HepG2 (cell line): ENCODE data around the gene UTP15. TPM values are rescaled to one million over a fixed set of nuclear protein-coding genes. Genes with fewer than 3 reads are reported as not detected.

Source experiments
- ATAC-seq: fragments of 200-7000 bp; cut with Tn5 transposase; 3 replicates; pipeline ENCODE4 v1.9.1; 2020; ENCODE audit warnings: mild to moderate bottlenecking, moderate library complexity
- BruUV-seq: library from RNA; stranded (reverse); fragments of 400-500 nt; replicated peaks from 2 replicates; lab custom pipeline; 2021; lab: Mats Ljungman, UMichigan
- CTCF ChIA-PET: fragments of 300-600 bp; formaldehyde crosslinking; extraction: SDS; loops from one replicate; lab custom pipeline; 2021; ENCODE audit warnings: low total read pairs, inconsistent platforms, low intra/inter-chr PET ratio; lab: Yijun Ruan, JAX
- POLR2A ChIA-PET: fragments of 350-600 bp; sonication (Branson Sonifier 250); formaldehyde crosslinking; loops from one replicate; lab custom pipeline; 2020; ENCODE audit warnings: antibody characterized with exemption, inconsistent platforms; lab: Yijun Ruan, JAX
- DNase-seq: peaks from one replicate; pipeline ENCODE4 v3.0.0-alpha.2; 2015; ENCODE audit warnings: low spot score
- FAIRE-seq: peaks from 3 replicates; lab custom pipeline; 2011; peaks lifted over from hg19 to GRCh38; lab: Jason Lieb, UNC
- H2AFZ ChIP-seq: one replicate; pipeline ENCODE4 v1.6.1; 2011; ENCODE audit warnings: low read length, inconsistent platforms
- H3K27ac ChIP-seq: fragments of 300-600 bp; 3 replicates; pipeline ENCODE4 v1.8.0; 2011; ENCODE audit warnings: mixed run types, mild to moderate bottlenecking, mixed read lengths, low read length, inconsistent platforms; ENCODE audit not compliant: insufficient read depth; ENCODE audit errors: extremely low read length
- H3K27me3 ChIP-seq, 2 experiments: fragments of 200-600 bp in 1 of 2; 2 replicates in 1 of 2; 3 replicates in 1 of 2; pipeline versions ENCODE4 v1.6.0 to v1.8.0; 2011; ENCODE audit warnings: low read length in 2 of 2, mild to moderate bottlenecking in 2 of 2, moderate library complexity in 2 of 2, inconsistent platforms in 1 of 2; ENCODE audit not compliant: insufficient read depth in 2 of 2, control insufficient read depth in 1 of 2
- H3K36me3 ChIP-seq, 2 experiments: fragments of 200-600 bp in 1 of 2; replicated peaks in 1 of 2; 2 replicates in 1 of 2; 3 replicates in 1 of 2; pipeline versions ENCODE4 v1.5.1 to v1.8.0; 2011; ENCODE audit warnings: low read length in 2 of 2, inconsistent platforms in 1 of 2; ENCODE audit not compliant: insufficient read depth in 2 of 2, control insufficient read depth in 1 of 2
- H3K4me1 ChIP-seq: 2 replicates; pipeline ENCODE4 v1.5.1; 2012; ENCODE audit warnings: low read length, inconsistent platforms; ENCODE audit not compliant: insufficient read depth
- H3K4me2 ChIP-seq: 2 replicates; pipeline ENCODE4 v1.6.0; 2011; ENCODE audit warnings: low read depth, low read length, inconsistent platforms
- H3K4me3 ChIP-seq, 3 experiments: fragments of 200-600 bp in 1 of 3; sonication (generic), shearing (Covaris generic) in 1 of 3; replicated peaks in 1 of 3; 2 replicates each; pipeline ENCODE4 v1.5.1; 2011 to 2016; ENCODE audit warnings: low read length in 3 of 3, inconsistent platforms in 2 of 3, low read depth in 2 of 3, mild to moderate bottlenecking in 2 of 3, control low read depth in 1 of 3, mixed read lengths in 1 of 3; ENCODE audit not compliant: insufficient read depth in 1 of 3
- H3K79me2 ChIP-seq: one replicate; pipeline ENCODE4 v1.6.1; 2011; ENCODE audit warnings: low read length, inconsistent platforms; ENCODE audit not compliant: insufficient read depth
- H3K9ac ChIP-seq: 2 replicates; pipeline ENCODE4 v1.6.0; 2011; ENCODE audit warnings: mild to moderate bottlenecking, low read depth, low read length, inconsistent platforms; ENCODE audit not compliant: insufficient read depth
- H3K9me3 ChIP-seq: 2 replicates; pipeline ENCODE4 v1.5.1; 2012; ENCODE audit warnings: mild to moderate bottlenecking, low read length
- H4K20me1 ChIP-seq: 2 replicates; pipeline ENCODE4 v1.6.0; 2011; ENCODE audit warnings: inconsistent platforms, mild to moderate bottlenecking, low read length, moderate library complexity; ENCODE audit not compliant: insufficient read depth
- ARID5B ChIP-seq: IDR thresholded peaks from 2 replicates; pipeline ENCODE4 v1.4.0; 2020; ENCODE audit warnings: mild to moderate bottlenecking, missing genetic modification reagents
- BCLAF1 ChIP-seq: fragments of 450-650 bp; IDR thresholded peaks from 2 replicates; pipeline ENCODE4 v1.6.1; 2017; ENCODE audit warnings: mild to moderate bottlenecking
- FOSL2 ChIP-seq: sonication (generic); formaldehyde crosslinking; IDR thresholded peaks from 2 replicates; pipeline ENCODE4 v1.4.0; 2020; ENCODE audit warnings: missing genetic modification reagents
- ZNF225 ChIP-seq: sonication (generic); formaldehyde crosslinking; IDR thresholded peaks from 2 replicates; pipeline ENCODE4 v1.4.0; 2020; ENCODE audit warnings: mild to moderate bottlenecking, missing genetic modification reagents
- ZNF503 ChIP-seq: sonication (generic); formaldehyde crosslinking; IDR thresholded peaks from 2 replicates; pipeline ENCODE4 v1.4.0; 2020; ENCODE audit warnings: missing genetic modification reagents
- ZNF776 ChIP-seq: sonication (generic); formaldehyde crosslinking; IDR thresholded peaks from 2 replicates; pipeline ENCODE4 v1.4.0; 2020; ENCODE audit warnings: mild to moderate bottlenecking, missing genetic modification reagents
- WGBS: methylation state at CpG from one replicate; pipeline ENCODE4 v1.1.6; 2017; ENCODE audit warnings: low lambda C conversion rate; 5-methylcytosine and 5-hydroxymethylcytosine counted together
- in situ Hi-C: cut with HindIII; loops from 2 replicates; pipeline ENCODE4 v1.10.0; 2017; ENCODE audit warnings: low pct_unique_long_range_greater_than_20kb; ENCODE audit not compliant: extremely low pct_ligation_motif_present
- intact Hi-C: fragments of 100-400 bp; cut with micrococcal nuclease; formaldehyde crosslinking; loops from one replicate; pipeline ENCODE4 v1.10.0; 2022; ENCODE audit not compliant: unreplicated experiment
- polyA plus RNA-seq, 8 experiments: library from polyadenylated mRNA; depleted of rRNA in 3 of 8; stranded (reverse) in 7 of 8; unstranded in 1 of 8; fragments of >200 nt; fragmentation: Illumina TruSeq in 4 of 8; extraction: Trizol in 4 of 8; gene quantifications; 2 replicates each; pipeline versions ENCODE4 v1.2.1 to v1.2.3, GENCODE V29; 2011 to 2016; ENCODE audit warnings: low read depth in 4 of 8, missing spikeins in 1 of 8, mixed read lengths in 1 of 8; ENCODE audit not compliant: insufficient read depth in 1 of 8
- total RNA-seq, 5 experiments: library from RNA; depleted of rRNA; stranded (reverse); fragments of >200 nt; fragmentation: Illumina TruSeq; extraction: Trizol; gene quantifications; 2 replicates each; pipeline ENCODE4 v1.2.3, GENCODE V29; 2016; ENCODE audit warnings: low read depth in 1 of 5

UTP15 gene
- total and polyA plus RNA-seq, 2 of the 13 experiments (the other 11 are each of a cell fraction or from before 2014, with no cell fraction given), result 7.3 to 35.8 TPM

- in situ Hi-C loops (no loop called here), intact Hi-C loops (loop anchor here (5.0 kb wide), 1 partner anchor 43 kb away; the partner anchor contains the start of gene BTF3)
- Histone ChIP-seq H3K36me3 (no peaks in the 10 kb centered on the region), H3K4me1 (peaks cover 67% of the 10 kb centered on the region), H3K9me3 (peaks cover 4% of the 10 kb centered on the region), H3K27me3 (no peaks in the 10 kb centered on the region), H3K27ac (no peak overlapping the region), H3K4me3 (no peak overlapping the region), H3K9ac (no peak overlapping the region), H2AFZ (no peak overlapping the region), H3K4me2 (no peak overlapping the region), H4K20me1 (no peaks in the 10 kb centered on the region), H3K79me2 (no peaks in the 10 kb centered on the region)
- CTCF ChIA-PET, result no interaction called here
- BruUV-seq, result no TSS peak
- TF ChIP-seq ZNF776 (CRISPR knock-in tag) (no peak), FOSL2 (CRISPR knock-in tag) (peak; percentile 74), BCLAF1 (no peak), ZNF225 (no peak), ZNF503 (CRISPR knock-in tag) (no peak), ARID5B (CRISPR knock-in tag) (0 out of 2 replicates have a peak, but pooled peaks have one; percentile 11)
- 89% methylated on average over 3 of the region's 3 CpGs for WGBS
- POLR2A ChIA-PET, result interaction anchor here (1.8 kb wide), 1 partner anchor 33 kb away, joined by 4 read pairs; no protein-coding TSS in a partner anchor
- ATAC-seq (no peak), DNase-seq (peak; percentile 50), FAIRE-seq (no peak)
These were observed 25.4 kb upstream of the UTP15 start for GRCh38 chr5:73540192-73540591.
